Measurements from ENCODE around the gene HUNK.

DNA sequence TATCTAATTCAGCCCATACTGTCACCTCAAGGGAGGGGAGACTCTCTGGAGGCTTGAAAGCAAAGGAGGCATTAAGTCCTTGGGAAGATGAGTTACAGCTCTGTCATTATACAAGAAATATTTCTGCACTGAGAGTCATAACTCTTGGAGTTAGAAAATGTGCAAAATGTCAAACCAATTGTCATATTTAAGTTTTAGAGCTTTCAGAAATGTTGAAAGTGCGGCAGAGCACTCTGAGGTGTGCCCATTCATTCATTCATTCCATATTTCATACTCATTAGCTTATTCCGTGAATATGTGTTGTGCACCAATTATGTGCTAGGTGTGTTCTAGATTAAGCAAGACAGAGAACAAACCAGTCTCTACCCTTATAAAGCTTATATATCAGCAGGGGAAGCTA is 87.1 kb downstream of the HUNK start:
- TF ChIP-seq, protein P1, sequence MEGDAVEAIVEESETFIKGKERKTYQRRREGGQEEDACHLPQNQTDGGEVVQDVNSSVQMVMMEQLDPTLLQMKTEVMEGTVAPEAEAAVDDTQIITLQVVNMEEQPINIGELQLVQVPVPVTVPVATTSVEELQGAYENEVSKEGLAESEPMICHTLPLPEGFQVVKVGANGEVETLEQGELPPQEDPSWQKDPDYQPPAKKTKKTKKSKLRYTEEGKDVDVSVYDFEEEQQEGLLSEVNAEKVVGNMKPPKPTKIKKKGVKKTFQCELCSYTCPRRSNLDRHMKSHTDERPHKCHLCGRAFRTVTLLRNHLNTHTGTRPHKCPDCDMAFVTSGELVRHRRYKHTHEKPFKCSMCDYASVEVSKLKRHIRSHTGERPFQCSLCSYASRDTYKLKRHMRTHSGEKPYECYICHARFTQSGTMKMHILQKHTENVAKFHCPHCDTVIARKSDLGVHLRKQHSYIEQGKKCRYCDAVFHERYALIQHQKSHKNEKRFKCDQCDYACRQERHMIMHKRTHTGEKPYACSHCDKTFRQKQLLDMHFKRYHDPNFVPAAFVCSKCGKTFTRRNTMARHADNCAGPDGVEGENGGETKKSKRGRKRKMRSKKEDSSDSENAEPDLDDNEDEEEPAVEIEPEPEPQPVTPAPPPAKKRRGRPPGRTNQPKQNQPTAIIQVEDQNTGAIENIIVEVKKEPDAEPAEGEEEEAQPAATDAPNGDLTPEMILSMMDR (IDR thresholded peaks at IDR 0.05) = no peak
- no peak for TF ChIP-seq ZFX (IDR thresholded peaks at IDR 0.05; ENCODE audit: borderline replicate concordance)

Measured in 22Rv1 (cell line).